HCT116 (cell line): ENCODE measurements around the gene LIG4. TPM values are rescaled to one million over a fixed set of nuclear protein-coding genes. Genes with fewer than 3 reads are reported as not detected.

Experiments used
- ATAC-seq: fragments of 200-7000 bp; cut with Tn5 transposase; 2 replicates; pipeline ENCODE4 v1.9.1; 2020; ENCODE audit warnings: mild to moderate bottlenecking, moderate library complexity
- BruUV-seq: library from RNA; stranded (reverse); fragments of 400-500 nt; replicated peaks from 2 replicates; lab custom pipeline; 2021; lab: Mats Ljungman, UMichigan
- CTCF ChIA-PET: fragments of 300-600 bp; sonication (Branson Sonifier 250); formaldehyde crosslinking; loops from one replicate; lab custom pipeline; 2021; ENCODE audit warnings: antibody characterized with exemption; lab: Charles Lee
- POLR2A ChIA-PET: fragments of 300-600, 350-600 bp; sonication (Branson Sonifier 250); formaldehyde crosslinking; loops from one replicate; lab custom pipeline; 2021; ENCODE audit warnings: antibody characterized with exemption; lab: Charles Lee
- RAD21 ChIA-PET, 2 experiments: fragments of 300-600 bp; sonication (Branson Sonifier 250); formaldehyde crosslinking; loops; one replicate each; lab custom pipeline; 2023; ENCODE audit warnings: low total read pairs in 2 of 2; ENCODE audit not compliant: uncharacterized antibody in 2 of 2, unreplicated experiment in 2 of 2, low non-redundant PET in 1 of 2; lab: Charles Lee
- DNase-seq: peaks from one replicate; pipeline ENCODE4 v3.0.0-alpha.2; 2010; ENCODE audit warnings: low read depth, low spot score
- H2AFZ ChIP-seq: fragments of 200-600 bp; shearing (Covaris generic), sonication (generic); 2 replicates; pipeline ENCODE4 v1.6.1; 2017; ENCODE audit warnings: low read depth, mixed run types, mixed read lengths, antibody characterized with exemption, low read length; ENCODE audit not compliant: poor library complexity, severe bottlenecking
- H3K27ac ChIP-seq: 2 replicates; pipeline ENCODE4 v1.5.1; 2012; ENCODE audit warnings: low read depth, low read length
- H3K27me3 ChIP-seq: fragments of 200-600 bp; sonication (generic); 2 replicates; pipeline ENCODE4 v1.6.1; 2016; ENCODE audit warnings: mixed run types, low read length, mixed read lengths; ENCODE audit not compliant: insufficient read depth
- H3K36me3 ChIP-seq, 2 experiments: fragments of 200-500 bp in 1 of 2; fragments of 200-600 bp in 1 of 2; sonication (Bioruptor generic) in 1 of 2; sonication (generic) in 1 of 2; 2 replicates each; pipeline versions ENCODE4 v1.5.1 to v1.6.1; 2014 to 2016; ENCODE audit warnings: low read length in 2 of 2, inconsistent platforms in 1 of 2, mixed read lengths in 1 of 2, mixed run types in 1 of 2; ENCODE audit not compliant: insufficient read depth in 2 of 2, control insufficient read depth in 1 of 2
- H3K4me1 ChIP-seq, 2 experiments: fragments of 200-600 bp in 1 of 2; sonication (generic) in 1 of 2; 2 replicates each; pipeline versions ENCODE4 v1.5.1 to v1.6.1; 2012 to 2017; ENCODE audit warnings: low read length in 2 of 2, inconsistent platforms in 1 of 2, mild to moderate bottlenecking in 1 of 2, mixed read lengths in 1 of 2, mixed run types in 1 of 2, moderate library complexity in 1 of 2; ENCODE audit not compliant: insufficient read depth in 2 of 2, control insufficient read depth in 1 of 2
- H3K4me2 ChIP-seq: fragments of 200-600 bp; sonication (generic); 2 replicates; pipeline ENCODE4 v1.6.1; 2017; ENCODE audit warnings: mixed run types, low read length, mixed read lengths
- H3K4me3 ChIP-seq, 2 experiments: fragments of 200-600 bp in 1 of 2; sonication (generic) in 1 of 2; replicated peaks in 1 of 2; 2 replicates each; pipeline ENCODE4 v1.5.1; 2011 to 2016; ENCODE audit warnings: low read length in 2 of 2, control low read depth in 1 of 2, low read depth in 1 of 2, mild to moderate bottlenecking in 1 of 2, mixed read lengths in 1 of 2, mixed run types in 1 of 2
- H3K79me2 ChIP-seq: fragments of 200-600 bp; sonication (generic); 2 replicates; pipeline ENCODE4 v1.6.1; 2017; ENCODE audit warnings: mild to moderate bottlenecking, mixed run types, low read length, moderate library complexity, mixed read lengths; ENCODE audit not compliant: insufficient read depth
- H3K9ac ChIP-seq: fragments of 200-600 bp; sonication (generic); 2 replicates; pipeline ENCODE4 v1.6.1; 2016; ENCODE audit warnings: low read length, mixed read lengths
- H3K9me2 ChIP-seq: fragments of 200-600 bp; sonication (generic), shearing (Covaris generic); 2 replicates; pipeline ENCODE4 v1.6.1; 2017; ENCODE audit warnings: mixed run types, mild to moderate bottlenecking, moderate library complexity; ENCODE audit not compliant: insufficient read depth
- H3K9me3 ChIP-seq, 2 experiments: fragments of 200-500 bp in 1 of 2; fragments of 200-600 bp in 1 of 2; sonication (Bioruptor generic) in 1 of 2; sonication (generic) in 1 of 2; 2 replicates each; pipeline ENCODE4 v1.6.1; 2014 to 2017; ENCODE audit warnings: low read length in 2 of 2, mixed read lengths in 2 of 2, inconsistent platforms in 1 of 2, low read depth in 1 of 2, mild to moderate bottlenecking in 1 of 2, mixed run types in 1 of 2, moderate library complexity in 1 of 2; ENCODE audit not compliant: control insufficient read depth in 1 of 2, insufficient read depth in 1 of 2
- H4K20me1 ChIP-seq: fragments of 200-600 bp; sonication (generic), shearing (Covaris generic); 2 replicates; pipeline ENCODE4 v1.6.1; 2017; ENCODE audit warnings: mixed run types, mild to moderate bottlenecking, moderate library complexity; ENCODE audit not compliant: insufficient read depth
- CBX3 ChIP-seq: IDR thresholded peaks from 2 replicates; pipeline ENCODE4 v1.6.1; 2012; ENCODE audit warnings: low read depth
- CEBPB ChIP-seq: IDR thresholded peaks from 2 replicates; pipeline ENCODE4 v1.6.1; 2012; ENCODE audit warnings: low read depth
- ELF1 ChIP-seq: IDR thresholded peaks from 2 replicates; pipeline ENCODE4 v1.6.1; 2012; ENCODE audit warnings: low read depth, borderline replicate concordance
- EZH2phosphoT487 ChIP-seq: fragments of 200-600 bp; IDR thresholded peaks from 2 replicates; pipeline ENCODE4 v1.6.1; 2018; ENCODE audit warnings: antibody characterized with exemption, borderline replicate concordance
- JUND ChIP-seq: IDR thresholded peaks from 2 replicates; pipeline ENCODE4 v1.6.1; 2012
- POLR2A ChIP-seq: IDR thresholded peaks from 2 replicates; pipeline ENCODE4 v1.7.0; 2011; ENCODE audit warnings: borderline replicate concordance; ENCODE audit not compliant: insufficient read depth, insufficient read length; ENCODE audit errors: extremely low read depth
- RAD21 ChIP-seq: IDR thresholded peaks from 2 replicates; pipeline ENCODE4 v1.6.1; 2012; ENCODE audit warnings: low read depth, mild to moderate bottlenecking
- SIN3A ChIP-seq: IDR thresholded peaks from 2 replicates; pipeline ENCODE4 v1.6.1; 2012; ENCODE audit warnings: low read depth
- SP1 ChIP-seq: IDR thresholded peaks from 2 replicates; pipeline ENCODE4 v1.6.1; 2012; ENCODE audit warnings: low read depth
- TCF7L2 ChIP-seq: IDR thresholded peaks from 2 replicates; pipeline ENCODE4 v1.7.0; 2011; ENCODE audit warnings: borderline replicate concordance, inconsistent platforms; ENCODE audit not compliant: insufficient read depth, insufficient read length; ENCODE audit errors: extremely low read depth
- YY1 ChIP-seq: IDR thresholded peaks from 2 replicates; pipeline ENCODE4 v1.6.1; 2011; ENCODE audit warnings: low read length, low read depth, moderate library complexity, mild to moderate bottlenecking; ENCODE audit not compliant: insufficient replicate concordance; ENCODE audit errors: extremely low read depth
- ZFX ChIP-seq: fragments of 450-650 bp; IDR thresholded peaks from 2 replicates; pipeline ENCODE4 v1.6.1; 2017
- ZNF274 ChIP-seq: fragments of 200-500 bp; sonication (Bioruptor generic); IDR thresholded peaks from 2 replicates; pipeline ENCODE4 v1.6.1; 2014; ENCODE audit warnings: mild to moderate bottlenecking, low read depth, low read length, inconsistent platforms
- intact Hi-C: fragments of 100-400 bp; cut with micrococcal nuclease; formaldehyde crosslinking; loops from 2 replicates; pipeline ENCODE4 v1.10.0; 2022
- total RNA-seq: library from RNA; stranded (reverse); gene quantifications from one replicate; pipeline ENCODE4 v1.2.1, GENCODE V29; 2021; ENCODE audit not compliant: unreplicated experiment
- TF ChIP-seq, protein P1 (sequence below): IDR thresholded peaks from 2 replicates; pipeline ENCODE4 v1.6.1; 2011; ENCODE audit warnings: mild to moderate bottlenecking, low read length, moderate library complexity; ENCODE audit not compliant: insufficient replicate concordance; ENCODE audit errors: extremely low read depth
- TF ChIP-seq, protein P2 (sequence below): IDR thresholded peaks from 2 replicates; pipeline ENCODE4 v1.6.1; 2012

LIG4 gene
- total RNA-seq, 1 experiment from 2014 or later = 7.4 TPM

GRCh38 chr13:108213946-108214345, 1.4 kb downstream of the LIG4 start:
- Histone ChIP-seq H3K9me2 (no peaks in the 10 kb centered on the region), H3K79me2 (peaks cover 20% of the 10 kb centered on the region), H3K9ac (no peak overlapping the region), H3K36me3 (peaks cover 0 to 8% of the 10 kb centered on the region in 2 experiments; a peak in 1 of 4 replicates), H3K27ac (no peak overlapping the region), H3K4me3 (no peak overlapping the region), H3K4me1 (peaks cover 4 to 19% of the 10 kb centered on the region in 2 experiments; a peak in 3 of 4 replicates), H2AFZ (no peak overlapping the region), H4K20me1 (no peaks in the 10 kb centered on the region), H3K4me2 (no peak overlapping the region), H3K9me3 (no peaks in the 10 kb centered on the region), H3K27me3 (no peaks in the 10 kb centered on the region)
- ChIA-PET POLR2A (no interaction called here), CTCF (no interaction called here), RAD21 (no interaction called here)
- TF ChIP-seq JUND (no peak), ELF1 (no peak), EZH2phosphoT487 (no peak), CBX3 (no peak), SIN3A (no peak), SP1 (no peak), RAD21 (no peak), ZNF274 (no peak), ZFX (no peak), POLR2A (no peak), CEBPB (no peak), YY1 (no peak), TCF7L2 (no peak)
- TF ChIP-seq, protein P1, sequence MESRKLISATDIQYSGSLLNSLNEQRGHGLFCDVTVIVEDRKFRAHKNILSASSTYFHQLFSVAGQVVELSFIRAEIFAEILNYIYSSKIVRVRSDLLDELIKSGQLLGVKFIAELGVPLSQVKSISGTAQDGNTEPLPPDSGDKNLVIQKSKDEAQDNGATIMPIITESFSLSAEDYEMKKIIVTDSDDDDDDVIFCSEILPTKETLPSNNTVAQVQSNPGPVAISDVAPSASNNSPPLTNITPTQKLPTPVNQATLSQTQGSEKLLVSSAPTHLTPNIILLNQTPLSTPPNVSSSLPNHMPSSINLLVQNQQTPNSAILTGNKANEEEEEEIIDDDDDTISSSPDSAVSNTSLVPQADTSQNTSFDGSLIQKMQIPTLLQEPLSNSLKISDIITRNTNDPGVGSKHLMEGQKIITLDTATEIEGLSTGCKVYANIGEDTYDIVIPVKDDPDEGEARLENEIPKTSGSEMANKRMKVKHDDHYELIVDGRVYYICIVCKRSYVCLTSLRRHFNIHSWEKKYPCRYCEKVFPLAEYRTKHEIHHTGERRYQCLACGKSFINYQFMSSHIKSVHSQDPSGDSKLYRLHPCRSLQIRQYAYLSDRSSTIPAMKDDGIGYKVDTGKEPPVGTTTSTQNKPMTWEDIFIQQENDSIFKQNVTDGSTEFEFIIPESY = no peak
- TF ChIP-seq, protein P2, sequence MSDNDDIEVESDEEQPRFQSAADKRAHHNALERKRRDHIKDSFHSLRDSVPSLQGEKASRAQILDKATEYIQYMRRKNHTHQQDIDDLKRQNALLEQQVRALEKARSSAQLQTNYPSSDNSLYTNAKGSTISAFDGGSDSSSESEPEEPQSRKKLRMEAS = no peak
- intact Hi-C loops = loop anchor here (10.0 kb wide), 1 partner anchor 981 kb away; no protein-coding TSS in a partner anchor
- no TSS peak for BruUV-seq
- no peak for ATAC-seq
- DNase-seq = no peak
